G401 (cell line): Measurements from ENCODE around the gene PIK3C2A. TPM values are rescaled to one million over a fixed set of nuclear protein-coding genes. Genes with fewer than 3 reads are reported as not detected.
A peak's percentile ranks its signal among the peaks of the same experiment; 100 is the strongest.

Experiments used
- DNase-seq: peaks from one replicate; pipeline ENCODE4 v3.0.0-alpha.2; 2015; ENCODE audit warnings: low spot score
- in situ Hi-C: cut with HindIII; loops from 2 replicates; pipeline ENCODE4 v1.10.0; 2016; ENCODE audit warnings: low sequenced_read_pairs, mixed read lengths
- total RNA-seq: library from RNA; depleted of rRNA; stranded (reverse); fragments of >200 nt; shearing (Covaris generic); gene quantifications from 2 replicates; pipeline ENCODE4 v1.2.3, GENCODE V29; 2014

PIK3C2A gene
- total RNA-seq, 1 experiment from 2014 or later = 79.1 TPM

GRCh38 chr11:17221968-17222367 is 14.2 kb upstream of the PIK3C2A start:
- in situ Hi-C loops = no loop called here
- no peak for DNase-seq

GRCh38 chr11:17219016-17219415 is 11.2 kb upstream of the PIK3C2A start:
- DNase-seq = no peak
- in situ Hi-C loops = no loop called here

GRCh38 chr11:17218403-17218802 is 10.6 kb upstream of the PIK3C2A start:
- in situ Hi-C loops = no loop called here

GRCh38 chr11:17217401-17217800 is 9.6 kb upstream of the PIK3C2A start:
- in situ Hi-C loops = no loop called here
- no peak for DNase-seq

More at GRCh38 chr11:17218403-17218802, 10.6 kb upstream of the PIK3C2A start:
- no peak for DNase-seq

GRCh38 chr11:17214338-17214737 is 6.6 kb upstream of the PIK3C2A start:
- no peak for DNase-seq
- in situ Hi-C loops = no loop called here

- in situ Hi-C loops = no loop called here
- no peak for DNase-seq
Measured at GRCh38 chr11:17211286-17211685, 3.5 kb upstream of the PIK3C2A start.

GRCh38 chr11:17209939-17210245 is 2.1 kb upstream of the PIK3C2A start:
- no peak for DNase-seq
- in situ Hi-C loops = no loop called here

GRCh38 chr11:17208257-17208999 is 642 bp upstream of the PIK3C2A start:
- peak; percentile 92 for DNase-seq
- in situ Hi-C loops = no loop called here

GRCh38 chr11:17206463-17206862 is 1.3 kb downstream of the PIK3C2A start:
- in situ Hi-C loops = no loop called here
- DNase-seq = peak; percentile 10

GRCh38 chr11:17197431-17197898 is 10.3 kb downstream of the PIK3C2A start:
- in situ Hi-C loops = no loop called here
- DNase-seq = no peak

GRCh38 chr11:17188675-17189074 is 19.1 kb downstream of the PIK3C2A start:
- no peak for DNase-seq
- in situ Hi-C loops = no loop called here

GRCh38 chr11:17186932-17187692 is 20.7 kb downstream of the PIK3C2A start:
- DNase-seq = no peak

GRCh38 chr11:17185938-17186337 is 21.8 kb downstream of the PIK3C2A start:
- no peak for DNase-seq
- in situ Hi-C loops = no loop called here

More at GRCh38 chr11:17186932-17187692, 20.7 kb downstream of the PIK3C2A start:
- in situ Hi-C loops = no loop called here

- in situ Hi-C loops = no loop called here
- no peak for DNase-seq
Measured at GRCh38 chr11:17184882-17185587, 22.8 kb downstream of the PIK3C2A start.

GRCh38 chr11:17183836-17184235 is 23.9 kb downstream of the PIK3C2A start:
- in situ Hi-C loops = no loop called here
- DNase-seq = no peak

GRCh38 chr11:17179970-17180369 is 27.8 kb downstream of the PIK3C2A start:
- in situ Hi-C loops = no loop called here

GRCh38 chr11:17173332-17173731 is 34.5 kb downstream of the PIK3C2A start:
- in situ Hi-C loops = no loop called here
- no peak for DNase-seq

More at GRCh38 chr11:17179970-17180369, 27.8 kb downstream of the PIK3C2A start:
- DNase-seq = no peak

- DNase-seq = no peak
- in situ Hi-C loops = no loop called here
Measured at GRCh38 chr11:17171916-17172315, 35.9 kb downstream of the PIK3C2A start.

- no peak for DNase-seq
Measured at GRCh38 chr11:17171343-17171742, 36.4 kb downstream of the PIK3C2A start.

GRCh38 chr11:17169876-17170275 is 37.9 kb downstream of the PIK3C2A start:
- DNase-seq = no peak
- in situ Hi-C loops = no loop called here

More at GRCh38 chr11:17171343-17171742, 36.4 kb downstream of the PIK3C2A start:
- in situ Hi-C loops = no loop called here
